EH (cell line): Measurements from ENCODE around the gene TGFBR3.
"Not testable (repeated sequence)": the region's sequence is repeated elsewhere in the genome, so short reads cannot be mapped to it uniquely, and the experiment has no call there.

Experiments
- DNase-seq: peaks from one replicate; pipeline ENCODE4 v3.0.0-alpha.2; 2015; ENCODE audit warnings: low read depth

The TGFBR3 gene

DNA sequence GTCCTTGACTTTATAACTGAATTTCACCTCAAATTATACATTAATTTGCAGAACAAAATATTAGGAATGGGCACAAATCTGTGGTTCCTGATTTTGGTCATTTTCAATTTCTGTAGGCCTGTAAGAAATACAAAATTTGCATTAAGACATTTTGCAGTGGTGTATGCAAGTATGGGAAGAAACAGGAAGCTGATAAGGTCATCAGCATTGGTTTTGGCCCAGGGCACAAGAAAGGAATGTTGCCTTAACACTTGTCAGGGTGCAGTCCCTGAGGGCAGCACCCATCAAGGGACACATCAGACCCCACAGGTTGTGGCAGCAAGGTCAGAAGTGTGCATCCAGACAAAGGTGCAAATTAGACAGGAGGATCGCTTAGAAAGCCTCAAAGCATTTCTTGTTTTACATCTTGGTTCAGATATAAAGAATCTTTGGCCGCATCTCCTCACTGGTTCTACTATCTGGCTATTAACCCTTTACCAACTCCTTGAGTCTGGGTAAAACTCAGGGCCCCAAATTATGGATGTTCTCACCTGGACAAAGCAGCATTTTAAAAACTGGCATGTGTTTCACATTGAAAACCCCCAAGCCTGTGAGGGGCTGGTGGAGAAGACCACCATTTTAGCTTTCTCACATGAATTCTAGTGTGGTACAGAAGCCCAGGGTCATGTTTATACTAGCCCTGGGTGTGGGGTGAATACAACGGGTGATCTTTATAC, 202.9 kb downstream of the TGFBR3 start:
- DNase-seq: peak; percentile 3

DNA sequence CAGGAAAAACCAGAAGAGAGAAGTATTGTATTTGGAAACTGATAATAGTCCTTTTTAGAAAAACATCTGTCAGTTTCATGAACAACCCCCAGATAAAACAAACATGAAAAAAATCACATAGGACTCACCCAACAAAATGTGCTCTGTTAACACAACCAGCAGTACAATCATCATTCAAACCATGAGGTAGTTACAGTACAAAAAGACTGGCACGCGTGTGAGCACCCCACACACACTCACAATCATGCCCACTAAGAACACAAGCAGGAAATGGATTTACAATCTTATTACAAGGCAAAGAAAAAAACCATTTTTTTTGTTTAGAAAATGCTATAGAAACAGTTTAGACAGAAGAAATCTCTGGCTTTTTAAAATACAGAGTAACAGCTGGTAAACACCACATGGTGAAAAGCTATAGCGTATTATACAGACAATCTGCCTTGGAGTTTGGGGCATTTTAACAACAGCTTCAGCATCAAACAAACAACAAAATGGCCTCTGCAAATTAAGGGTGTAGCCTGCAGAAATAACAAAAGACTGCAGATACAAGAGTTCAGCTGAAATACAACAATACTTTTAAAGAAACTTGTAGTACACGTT, 205.3 kb downstream of the TGFBR3 start:
- no peak for DNase-seq

DNA sequence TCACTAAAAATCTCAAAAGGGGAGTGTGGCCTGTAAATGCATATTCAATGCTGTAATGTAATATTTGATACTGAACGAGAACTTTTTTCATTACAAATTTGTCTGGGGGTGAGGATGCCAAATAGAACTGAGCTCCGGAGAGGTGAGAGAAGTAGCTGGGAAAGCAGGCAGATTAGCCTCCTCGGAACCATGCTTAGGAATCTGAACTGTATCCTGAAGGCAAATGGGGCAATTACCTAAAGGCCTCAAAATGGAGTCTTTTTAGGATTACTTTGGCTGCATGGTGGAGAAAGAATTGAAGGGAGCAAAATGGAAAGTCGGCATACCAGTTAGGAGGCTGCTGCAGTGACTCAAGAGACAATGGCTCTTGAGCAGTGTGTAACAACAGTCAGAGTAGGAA, 206.5 kb downstream of the TGFBR3 start:
- no peak for DNase-seq

DNA sequence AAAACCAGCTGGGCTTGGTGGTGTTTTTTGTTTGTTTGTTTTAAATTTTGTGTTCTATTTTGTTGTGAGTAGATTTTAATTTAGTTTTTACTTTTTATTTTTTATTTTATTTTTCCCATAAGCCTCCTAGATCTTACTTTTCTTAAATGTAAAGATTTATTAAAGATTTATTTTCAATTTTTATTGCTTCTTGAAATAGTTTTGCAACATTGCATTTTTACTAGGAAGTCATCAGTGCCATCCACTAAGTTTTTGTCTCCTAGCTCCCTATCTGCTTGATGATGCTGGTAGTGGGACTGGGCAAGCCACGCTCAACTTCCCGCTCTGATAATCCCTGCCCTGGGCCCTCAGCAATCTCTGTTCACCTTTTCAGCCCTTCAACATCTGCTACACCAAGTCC, 209.9 kb downstream of the TGFBR3 start:
- DNase-seq: no peak

DNA sequence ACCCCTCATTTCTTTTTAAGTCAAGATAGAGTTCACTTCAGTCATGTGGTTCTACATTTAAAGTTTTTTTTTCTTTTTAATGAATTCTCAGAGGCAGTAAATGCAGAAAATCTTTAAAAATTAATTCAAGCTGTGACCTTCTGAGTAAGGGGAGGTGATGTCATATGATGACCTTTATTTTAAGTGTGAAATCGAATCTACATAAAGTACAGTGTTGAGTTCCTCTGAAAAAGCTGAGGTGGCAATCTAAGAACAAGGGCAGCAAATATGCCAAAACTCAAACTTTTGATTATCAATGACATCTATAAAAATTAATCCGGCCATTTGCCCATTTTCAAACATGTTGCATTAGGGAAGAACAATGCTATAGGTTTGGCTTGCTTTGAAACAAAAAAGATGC, 211.8 kb downstream of the TGFBR3 start:
- no peak for DNase-seq

DNA sequence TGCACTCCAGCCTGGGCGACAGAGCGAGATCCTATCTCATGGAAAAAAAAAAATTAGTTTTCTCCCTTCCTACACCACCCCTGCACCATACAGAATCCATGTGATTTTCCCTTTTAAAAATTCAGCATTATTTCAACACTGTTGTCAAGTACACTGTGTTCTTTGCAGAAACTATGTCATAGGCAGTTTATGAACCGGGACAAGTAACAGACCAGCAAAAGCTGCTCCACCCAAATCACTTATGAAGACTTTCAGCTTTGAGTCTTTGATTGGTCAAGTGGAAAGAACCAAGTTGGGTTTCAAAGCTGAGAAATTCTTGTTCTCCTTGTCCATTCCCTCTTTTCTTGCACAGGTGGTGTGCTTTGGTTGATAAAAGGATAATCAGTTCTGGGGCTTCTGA, 212.3 kb downstream of the TGFBR3 start:
- DNase-seq: no peak

DNA sequence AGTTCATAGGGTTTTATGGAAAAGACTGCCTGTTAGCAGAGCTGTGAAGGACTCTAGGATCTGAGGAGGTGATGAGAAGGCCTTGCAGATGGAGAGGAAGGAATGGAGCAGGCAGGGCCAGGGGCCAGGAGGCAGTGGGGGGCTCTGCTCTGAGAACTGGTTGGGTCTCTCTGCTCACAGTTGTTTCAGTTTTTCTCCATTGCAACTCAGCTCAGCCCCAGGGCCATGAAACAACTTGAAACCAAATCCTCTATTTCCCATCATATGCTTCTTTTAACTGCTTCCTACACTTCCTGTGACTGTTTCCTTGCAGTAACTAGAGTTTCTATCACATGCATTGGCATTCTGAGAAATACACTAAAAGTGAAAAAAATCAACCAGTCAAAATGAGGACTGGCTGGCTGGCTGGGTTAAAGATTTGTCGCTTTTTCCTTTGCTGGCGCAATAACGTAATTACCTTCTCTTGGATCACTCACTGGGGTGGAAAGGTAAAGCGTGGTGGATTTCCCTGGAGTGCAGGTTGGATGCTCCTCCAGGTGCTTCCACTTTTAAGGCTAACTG, 213.3 kb downstream of the TGFBR3 start:
- no peak for DNase-seq

DNA sequence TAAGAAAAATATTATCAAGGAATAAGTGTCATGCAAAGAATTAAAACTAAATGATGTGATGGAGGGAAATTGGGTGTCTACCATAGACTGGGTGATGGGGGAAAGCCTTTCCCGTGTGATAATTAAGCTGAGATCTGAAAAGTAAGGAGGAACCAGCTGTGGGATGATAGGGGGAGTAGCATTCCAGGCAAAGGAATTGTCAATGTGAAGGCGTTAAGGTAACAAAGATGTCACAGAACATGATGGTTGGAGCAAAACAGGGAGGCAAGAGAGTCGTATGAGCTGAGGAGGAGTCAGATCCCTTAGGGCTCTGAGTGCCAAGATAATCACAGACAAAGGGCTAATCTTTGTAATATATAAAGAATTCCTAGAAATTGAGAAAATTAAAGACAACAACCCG, 215.2 kb downstream of the TGFBR3 start:
- DNase-seq: no peak

DNA sequence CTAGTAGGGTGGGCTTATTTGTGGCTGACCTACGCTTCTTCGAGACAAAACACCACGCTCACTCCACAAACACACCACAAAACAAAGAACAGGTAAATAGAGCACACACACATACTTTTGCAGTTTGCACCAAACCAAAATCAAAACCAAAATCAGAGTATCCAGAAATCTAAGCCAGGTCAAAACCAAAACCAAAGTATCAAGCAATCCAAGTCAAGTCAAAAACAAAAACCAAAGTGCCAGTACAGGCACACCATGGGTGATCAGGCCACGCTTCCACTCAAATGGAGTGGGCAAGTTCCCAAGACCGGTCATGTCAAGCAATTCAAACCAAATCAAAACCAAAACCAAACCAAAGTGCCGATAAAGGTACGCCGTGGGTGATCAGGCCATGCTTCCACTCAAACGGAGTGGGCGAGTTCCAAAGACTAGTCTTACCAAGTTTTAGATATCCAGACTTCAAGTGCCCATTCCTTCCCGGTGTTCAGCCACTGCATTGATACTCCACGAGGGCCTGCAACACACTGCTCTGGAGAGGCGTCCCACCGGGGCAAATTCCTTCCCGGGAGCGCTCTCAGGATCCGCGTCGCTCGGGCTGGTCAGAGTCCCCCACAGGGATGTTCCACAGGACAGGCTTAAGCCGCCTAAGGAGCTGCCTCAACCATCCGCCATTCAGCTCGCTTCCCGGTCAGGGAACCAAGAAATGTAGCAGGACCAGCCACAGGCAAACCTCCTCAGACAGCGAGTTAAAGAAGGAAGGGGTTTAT, 216.2 kb downstream of the TGFBR3 start:
- no peak for DNase-seq

DNA sequence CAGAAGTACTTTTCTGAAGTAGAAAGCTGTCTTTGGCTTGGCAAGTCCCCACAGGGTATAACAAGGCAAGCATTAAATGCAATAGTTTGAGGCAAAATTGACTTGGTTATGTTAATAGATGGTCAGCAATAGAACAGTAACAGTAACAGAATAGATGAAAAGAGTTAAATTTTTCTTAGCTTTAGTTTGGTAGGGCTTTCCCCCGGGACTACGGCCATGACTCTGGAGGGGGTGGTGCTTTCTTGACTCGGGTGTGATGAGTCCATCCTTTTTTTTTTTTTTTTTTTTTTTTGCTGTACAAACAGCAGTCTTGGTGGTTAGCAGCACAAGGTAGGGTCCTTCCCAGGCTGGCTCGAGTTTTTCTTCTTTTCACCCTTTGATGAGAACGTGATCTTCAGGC, 219.3 kb downstream of the TGFBR3 start:
- not testable (repeated sequence) for DNase-seq

DNA sequence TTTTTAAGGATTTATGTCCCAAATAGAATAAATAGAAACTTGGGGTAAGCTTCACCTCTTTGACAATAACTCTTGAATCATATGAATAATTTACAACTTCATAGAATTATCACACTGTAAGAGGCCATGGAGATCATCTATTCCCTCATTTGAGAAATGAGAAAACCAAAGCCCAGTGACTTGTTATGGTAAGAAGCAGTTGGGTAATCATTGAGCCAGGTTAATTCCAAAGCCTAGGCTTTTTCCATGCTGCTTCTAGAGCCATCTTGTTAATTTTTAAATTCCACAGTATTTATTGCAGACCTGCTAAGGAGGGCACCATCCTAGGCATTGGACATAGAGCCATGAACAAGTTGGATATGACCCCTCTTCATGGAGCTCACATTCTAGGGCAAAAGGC, 224.8 kb downstream of the TGFBR3 start:
- no peak for DNase-seq

DNA sequence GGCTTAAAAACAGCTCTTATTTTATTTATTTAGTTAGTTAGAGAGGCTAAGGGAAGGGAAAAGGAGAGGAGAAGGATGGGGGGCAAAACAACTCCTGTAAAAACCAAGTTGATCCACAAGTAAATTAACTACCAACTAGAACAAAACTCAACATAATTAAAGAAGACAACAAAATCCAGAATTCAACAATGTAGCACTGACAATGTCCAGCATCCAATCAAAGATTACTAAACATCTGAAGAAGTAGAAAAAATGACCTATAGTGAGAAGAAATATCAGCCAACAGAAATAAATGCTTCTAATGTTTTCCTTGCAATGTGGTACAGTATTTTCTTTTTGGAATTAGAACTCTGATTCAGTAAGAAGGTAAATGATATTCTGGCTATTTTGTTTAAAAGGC, 225.2 kb downstream of the TGFBR3 start:
- no peak for DNase-seq

DNA sequence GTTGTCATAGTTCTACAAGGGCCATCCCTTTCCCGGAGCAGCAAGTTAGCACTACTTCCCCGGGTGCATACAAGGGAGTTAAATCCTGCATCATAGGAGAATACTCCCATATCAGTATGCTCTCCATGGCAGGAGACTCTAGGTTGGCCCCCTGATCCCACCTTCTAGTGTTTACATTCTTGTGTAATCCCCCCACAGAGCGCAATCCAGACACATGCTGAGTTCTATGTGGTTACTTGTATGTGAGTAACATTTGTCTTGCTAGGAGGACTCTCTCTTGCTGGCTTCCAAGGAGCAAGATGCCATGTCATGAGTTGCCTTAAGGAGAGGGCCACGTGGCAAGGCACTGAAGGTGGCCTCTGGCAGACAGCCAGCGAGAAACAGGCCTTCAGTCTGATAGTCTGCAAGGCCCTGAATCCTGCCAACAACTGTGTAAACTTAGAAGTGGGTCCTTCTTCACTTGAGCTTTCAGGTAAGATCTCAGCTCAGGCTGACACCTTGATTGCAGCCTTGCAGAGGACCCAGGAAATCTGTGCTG, 230.0 kb downstream of the TGFBR3 start:
- DNase-seq: no peak

DNA sequence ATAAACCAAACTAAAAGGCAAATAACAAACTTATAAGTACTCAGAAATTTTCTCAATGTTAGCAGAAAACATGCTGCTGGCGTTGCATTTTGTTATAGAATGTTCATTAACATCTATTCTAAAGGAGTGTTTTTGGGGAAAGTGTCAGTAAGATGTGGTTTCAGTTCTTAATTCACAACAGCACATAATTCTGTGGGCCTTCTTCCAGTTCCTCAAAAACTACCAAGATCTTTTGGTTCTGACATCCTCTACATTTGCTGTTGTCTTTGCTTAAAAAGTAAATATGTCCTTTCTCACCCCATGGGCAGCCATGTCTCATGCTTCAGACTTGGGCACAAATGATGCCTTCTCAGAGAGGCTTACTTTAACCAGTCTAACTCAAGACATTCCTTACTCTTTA, 232.8 kb downstream of the TGFBR3 start:
- DNase-seq: no peak

DNA sequence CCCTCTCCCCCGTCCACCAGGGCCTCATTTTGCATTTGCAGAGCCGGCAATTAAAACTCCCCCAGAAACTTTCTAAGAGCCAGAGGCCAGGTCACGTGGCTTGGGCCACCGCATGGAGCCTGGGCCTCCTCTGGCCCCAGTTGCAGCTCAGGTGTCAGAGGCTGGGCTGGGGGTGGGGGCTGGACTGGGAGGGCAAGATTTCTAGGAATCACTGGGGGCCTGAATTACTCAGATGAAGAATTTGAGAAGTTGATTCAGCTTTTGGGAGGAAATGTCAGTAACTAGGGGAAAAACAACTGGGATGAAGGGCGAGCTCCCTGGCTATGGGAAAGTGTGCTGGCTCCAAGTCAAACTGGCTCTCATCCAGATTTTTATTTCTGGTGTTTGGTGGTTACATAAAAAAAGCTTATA, 234.3 kb downstream of the TGFBR3 start:
- peak; percentile 52 for DNase-seq

DNA sequence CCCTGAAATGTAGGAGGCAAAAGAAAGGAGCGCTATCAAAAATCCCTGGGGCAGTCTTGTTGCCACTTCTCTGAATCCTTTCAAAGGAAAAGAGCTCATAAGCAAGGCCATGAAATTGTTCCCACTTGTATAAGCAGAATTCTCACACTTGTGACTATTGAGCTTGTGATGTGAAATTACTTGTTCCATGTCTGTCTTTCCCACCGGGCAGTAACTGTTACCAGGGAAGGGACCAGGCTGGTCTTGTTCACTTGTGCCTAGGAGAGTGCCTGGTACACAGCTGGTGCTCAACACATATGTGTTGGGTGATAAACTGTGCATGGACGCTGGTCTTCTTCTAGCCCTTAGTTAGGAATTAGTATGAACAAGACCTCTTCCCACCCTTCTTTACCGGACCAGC, 234.7 kb downstream of the TGFBR3 start:
- DNase-seq: no peak

DNA sequence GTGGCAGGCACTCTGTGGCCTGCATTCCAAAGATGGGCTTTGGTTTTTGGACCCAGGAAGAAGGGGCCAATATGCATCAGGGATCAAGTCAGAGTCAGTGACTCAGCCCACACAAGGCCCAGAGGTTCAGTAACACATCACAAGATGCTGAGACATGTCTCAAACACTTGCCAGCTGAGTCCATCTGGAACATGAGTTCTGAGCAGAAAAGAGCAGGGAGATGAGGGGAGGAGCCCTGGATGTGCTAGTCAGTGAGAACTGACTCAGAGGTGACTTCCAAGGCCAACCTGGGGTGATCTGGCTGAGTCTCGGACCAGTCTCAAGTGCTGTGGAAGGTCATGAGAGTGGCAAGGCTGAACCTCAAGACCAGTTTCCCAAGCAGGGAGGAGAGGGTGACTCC, 235.2 kb downstream of the TGFBR3 start:
- peak; percentile 98 for DNase-seq

DNA sequence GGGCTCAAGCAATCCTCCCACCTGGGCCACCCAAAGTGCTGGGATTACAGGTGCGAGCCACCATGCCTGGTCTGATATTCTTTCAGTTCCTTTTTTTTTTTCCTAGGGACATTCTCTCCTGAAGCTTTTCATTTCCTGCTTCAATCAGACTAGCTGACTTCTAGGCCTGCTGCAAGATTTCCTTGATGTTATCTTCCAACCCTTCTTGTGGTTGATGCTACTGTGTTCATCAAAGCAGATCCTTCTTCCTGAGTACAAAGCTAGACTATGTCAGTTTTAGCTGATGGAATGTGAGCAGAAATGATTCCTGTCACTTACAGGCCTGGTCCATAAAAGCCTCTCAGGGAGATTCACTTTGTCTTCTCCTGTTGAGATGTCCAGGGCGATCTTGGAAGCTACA, 238.9 kb downstream of the TGFBR3 start:
- DNase-seq: peak; percentile 34

DNA sequence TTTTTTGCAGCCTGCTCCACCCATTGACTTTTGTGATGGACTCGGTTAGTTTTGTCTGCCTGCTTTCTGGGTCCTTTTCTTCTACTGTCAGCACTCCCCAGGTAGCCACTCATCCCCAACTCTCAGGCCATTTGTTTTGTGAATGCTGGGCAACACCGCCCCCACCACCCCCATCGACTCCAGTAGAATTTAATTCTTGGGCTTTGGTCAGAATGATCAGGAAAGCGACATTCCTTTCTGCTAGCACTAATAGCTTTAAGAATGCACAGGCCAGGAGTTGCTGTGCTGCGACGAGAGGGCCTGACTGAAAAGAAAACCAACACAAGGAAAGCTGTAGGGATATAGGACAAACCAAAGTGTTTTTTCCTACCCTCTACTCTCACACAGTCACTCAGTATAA, 240.9 kb downstream of the TGFBR3 start:
- peak; percentile 7 for DNase-seq

DNA sequence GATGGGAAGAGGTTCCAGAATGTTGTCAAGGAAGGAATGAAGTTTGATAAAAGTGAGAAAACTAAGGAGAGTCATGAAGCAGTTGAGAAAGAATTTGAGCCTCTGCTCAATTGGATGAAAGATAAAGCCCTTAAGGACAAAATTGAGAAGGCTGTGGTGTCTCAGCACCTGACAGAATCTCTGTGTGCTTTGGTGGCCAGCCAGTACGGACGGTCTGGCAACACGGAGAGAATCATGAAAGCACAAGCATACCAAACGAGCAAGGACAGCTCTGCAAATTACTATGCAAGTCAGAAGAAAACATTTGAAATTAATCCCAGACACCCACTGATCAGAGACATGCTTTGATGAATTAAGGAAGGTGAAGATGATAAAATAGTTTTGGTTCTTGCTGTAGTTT, 242.5 kb downstream of the TGFBR3 start:
- DNase-seq: no peak

DNA sequence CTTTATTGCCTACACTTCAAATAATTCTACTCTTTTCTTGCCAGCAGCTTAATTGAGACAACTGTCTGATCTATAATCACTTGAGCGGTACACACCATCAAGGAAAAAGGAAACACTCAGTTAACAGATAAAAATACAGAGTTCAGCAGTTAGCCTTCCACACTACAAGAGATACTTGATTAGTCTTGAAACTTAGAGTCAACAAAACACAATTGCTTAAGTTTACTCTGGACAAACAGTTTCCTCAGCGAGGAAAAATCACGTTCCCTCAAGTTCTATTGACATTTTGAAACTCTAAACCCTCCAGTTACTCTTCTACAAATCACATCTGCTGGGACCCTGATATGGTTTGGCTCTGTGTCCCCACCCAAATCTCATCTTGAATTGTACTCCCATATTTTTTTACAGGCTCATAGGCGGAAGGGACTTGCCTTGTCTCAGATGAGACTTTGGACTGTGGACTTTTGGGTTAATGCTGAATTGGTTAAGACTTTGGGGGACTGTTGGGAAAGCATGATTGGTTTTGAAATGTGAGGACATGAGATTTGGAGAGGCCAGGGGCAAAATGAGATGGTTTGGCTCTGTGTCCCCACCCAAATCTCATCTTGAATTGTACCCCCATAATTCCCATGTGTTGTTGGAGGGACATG, 244.9 kb downstream of the TGFBR3 start:
- DNase-seq: no peak

DNA sequence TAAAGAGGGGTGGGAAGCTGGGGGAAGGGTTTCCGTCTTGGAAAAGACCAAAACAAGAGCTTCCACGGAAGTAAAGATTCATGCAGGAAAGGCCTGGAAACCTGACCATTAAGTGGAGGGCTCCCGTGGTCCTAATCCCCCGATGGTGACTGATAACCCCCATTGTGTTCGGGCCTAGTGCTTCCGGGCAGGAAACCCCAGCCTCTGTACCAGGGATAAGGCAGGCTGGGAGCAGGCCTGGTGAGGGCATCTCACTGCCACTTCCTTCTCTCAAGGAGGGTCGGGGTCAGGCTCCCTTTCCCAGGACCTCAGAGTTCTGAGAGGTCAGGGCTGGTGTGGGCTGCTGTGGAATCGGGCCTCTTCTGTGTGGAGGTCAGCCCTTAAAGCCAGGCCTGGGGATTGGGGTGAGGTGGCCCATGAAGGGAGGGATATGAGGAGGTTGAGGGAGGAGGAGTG, 248.4 kb downstream of the TGFBR3 start:
- no peak for DNase-seq
